CD4-positive, alpha-beta T cell (primary cell): ENCODE results near the gene SPATA17. TPM values are rescaled to one million over a fixed set of nuclear protein-coding genes. Genes with fewer than 3 reads are reported as not detected.

ENCODE experiments used
- ATAC-seq: fragments of 200-7000 bp; cut with Tn5 transposase; one replicate; pipeline ENCODE4 v1.10.0; 2022; ENCODE audit warnings: mild to moderate bottlenecking; ENCODE audit not compliant: poor library complexity
- CTCF ChIA-PET: fragments of 350-600 bp; sonication (Branson Sonifier 250); formaldehyde crosslinking; loops from one replicate; lab custom pipeline; 2021; ENCODE audit warnings: antibody characterized with exemption, inconsistent platforms; lab: Charles Lee
- POLR2A ChIA-PET: fragments of 350-600 bp; sonication (Branson Sonifier 250); formaldehyde crosslinking; loops from one replicate; lab custom pipeline; 2021; ENCODE audit warnings: antibody characterized with exemption, inconsistent platforms; lab: Charles Lee
- DNase-seq, 14 experiments: peaks; one replicate each; pipeline ENCODE4 v3.0.0-alpha.2; 2013 to 2020; ENCODE audit warnings: mixed read lengths in 2 of 14
- H3K27ac ChIP-seq, 2 donors: one replicate each; pipeline versions ENCODE4 v1.5.1 to v1.7.0; 2013; ENCODE audit warnings: low read length in 2 of 2, low read depth in 1 of 2, mild to moderate bottlenecking in 1 of 2
- H3K27me3 ChIP-seq, 2 experiments: 1 replicate in 1 of 2; 2 replicates in 1 of 2; pipeline versions ENCODE4 v1.6.1 to v1.7.0; 2013; ENCODE audit warnings: low read length in 2 of 2, control low read depth in 1 of 2, mild to moderate bottlenecking in 1 of 2, moderate library complexity in 1 of 2; ENCODE audit not compliant: insufficient read depth in 2 of 2, control insufficient read depth in 1 of 2
- H3K36me3 ChIP-seq: one replicate; pipeline ENCODE4 v1.6.1; 2013; ENCODE audit warnings: low read length, control low read depth; ENCODE audit not compliant: insufficient read depth
- H3K4me1 ChIP-seq: one replicate; pipeline ENCODE4 v1.6.1; 2013; ENCODE audit warnings: low read length, control low read depth; ENCODE audit not compliant: insufficient read depth
- H3K4me3 ChIP-seq: one replicate; pipeline ENCODE4 v1.5.1; 2013; ENCODE audit warnings: mild to moderate bottlenecking, low read length, moderate library complexity
- H3K9me3 ChIP-seq, 2 experiments: 1 replicate in 1 of 2; 2 replicates in 1 of 2; pipeline versions ENCODE4 v1.6.1 to v1.7.0; 2013; ENCODE audit warnings: low read length in 2 of 2, mild to moderate bottlenecking in 2 of 2, control low read depth in 1 of 2, moderate library complexity in 1 of 2; ENCODE audit not compliant: control insufficient read depth in 1 of 2, insufficient read depth in 1 of 2
- H3K27ac Mint-ChIP-seq: one replicate; pipeline ENCODE4 v1.8.0; 2020; ENCODE audit warnings: mixed read lengths
- H3K27me3 Mint-ChIP-seq: one replicate; pipeline ENCODE4 v1.8.0; 2021; ENCODE audit warnings: mixed read lengths
- H3K36me3 Mint-ChIP-seq: one replicate; pipeline ENCODE4 v1.8.0; 2021; ENCODE audit warnings: low read depth, mixed read lengths
- H3K4me1 Mint-ChIP-seq: one replicate; pipeline ENCODE4 v1.8.0; 2021; ENCODE audit warnings: low read depth, mixed read lengths
- H3K4me3 Mint-ChIP-seq: one replicate; pipeline ENCODE4 v1.8.0; 2020; ENCODE audit warnings: mild to moderate bottlenecking, mixed read lengths
- H3K9me3 Mint-ChIP-seq: one replicate; pipeline ENCODE4 v1.8.0; 2020; ENCODE audit warnings: mixed read lengths
- intact Hi-C, 2 experiments: fragments of 100-400 bp; cut with DNase I in 1 of 2; cut with micrococcal nuclease in 1 of 2; formaldehyde crosslinking; loops; one replicate each; pipeline versions ENCODE4 v1.15.1 to v1.9.0; 2023 to 2025; cut with DNase I, micrococcal nuclease
- total RNA-seq, 174 experiments: library from RNA in 2 of 174; stranded (reverse) in 2 of 174; gene quantifications; one replicate each; pipeline ENCODE4 v1.2.3 and lab custom pipeline; 2021 to 2026
- TF ChIP-seq, protein P1 (sequence below): fragments of 200-600 bp; IDR thresholded peaks from one replicate; pipeline ENCODE4 v1.8.0; 2022; ENCODE audit warnings: antibody characterized with exemption, mild to moderate bottlenecking

SPATA17 gene
- total RNA-seq, 2 experiments from 2014 or later = not detected

GRCh38 chr1:217876896-217877295 lies 245.8 kb downstream of the SPATA17 start:
- no peaks in the 10 kb centered on the region for H3K9me3 ChIP-seq
- no peaks in the 10 kb centered on the region for H3K27me3 Mint-ChIP-seq
- ChIA-PET POLR2A (no interaction called here), CTCF (no interaction called here)
- H3K27ac ChIP-seq = no peak overlapping the region
- no peaks in the 10 kb centered on the region for H3K36me3 Mint-ChIP-seq
- H3K4me1 Mint-ChIP-seq = no peaks in the 10 kb centered on the region
- TF ChIP-seq, protein P1, sequence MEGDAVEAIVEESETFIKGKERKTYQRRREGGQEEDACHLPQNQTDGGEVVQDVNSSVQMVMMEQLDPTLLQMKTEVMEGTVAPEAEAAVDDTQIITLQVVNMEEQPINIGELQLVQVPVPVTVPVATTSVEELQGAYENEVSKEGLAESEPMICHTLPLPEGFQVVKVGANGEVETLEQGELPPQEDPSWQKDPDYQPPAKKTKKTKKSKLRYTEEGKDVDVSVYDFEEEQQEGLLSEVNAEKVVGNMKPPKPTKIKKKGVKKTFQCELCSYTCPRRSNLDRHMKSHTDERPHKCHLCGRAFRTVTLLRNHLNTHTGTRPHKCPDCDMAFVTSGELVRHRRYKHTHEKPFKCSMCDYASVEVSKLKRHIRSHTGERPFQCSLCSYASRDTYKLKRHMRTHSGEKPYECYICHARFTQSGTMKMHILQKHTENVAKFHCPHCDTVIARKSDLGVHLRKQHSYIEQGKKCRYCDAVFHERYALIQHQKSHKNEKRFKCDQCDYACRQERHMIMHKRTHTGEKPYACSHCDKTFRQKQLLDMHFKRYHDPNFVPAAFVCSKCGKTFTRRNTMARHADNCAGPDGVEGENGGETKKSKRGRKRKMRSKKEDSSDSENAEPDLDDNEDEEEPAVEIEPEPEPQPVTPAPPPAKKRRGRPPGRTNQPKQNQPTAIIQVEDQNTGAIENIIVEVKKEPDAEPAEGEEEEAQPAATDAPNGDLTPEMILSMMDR = no peak
- no peak overlapping the region for H3K4me3 ChIP-seq
- intact Hi-C loops = no loop called here
- peaks cover 6% of the 10 kb centered on the region for H3K9me3 Mint-ChIP-seq
- no peaks in the 10 kb centered on the region for H3K27me3 ChIP-seq
- H3K4me3 Mint-ChIP-seq = no peak overlapping the region
- no peak overlapping the region for H3K27ac Mint-ChIP-seq
- DNase-seq = no peak
- ATAC-seq = no peak
- no peaks in the 10 kb centered on the region for H3K4me1 ChIP-seq
- no peaks in the 10 kb centered on the region for H3K36me3 ChIP-seq

- H3K9me3 ChIP-seq = no peaks in the 10 kb centered on the region
- POLR2A ChIA-PET = no interaction called here
- TF ChIP-seq, protein P1 = no peak
- H3K27ac ChIP-seq = no peak overlapping the region
- Mint-ChIP-seq H3K9me3 (peaks cover 9% of the 10 kb centered on the region), H3K4me1 (no peaks in the 10 kb centered on the region), H3K36me3 (no peaks in the 10 kb centered on the region), H3K4me3 (no peak overlapping the region), H3K27me3 (no peaks in the 10 kb centered on the region), H3K27ac (no peak overlapping the region)
- H3K4me3 ChIP-seq = no peak overlapping the region
- ATAC-seq = no peak
- intact Hi-C loops = no loop called here
- DNase-seq = no peak
- no peaks in the 10 kb centered on the region for H3K4me1 ChIP-seq
- H3K27me3 ChIP-seq = no peaks in the 10 kb centered on the region
- no peaks in the 10 kb centered on the region for H3K36me3 ChIP-seq
- CTCF ChIA-PET = no interaction called here
Observed at GRCh38 chr1:217881131-217881543, 250.0 kb downstream of the SPATA17 start.

GRCh38 chr1:217881607-217882332 lies 250.6 kb downstream of the SPATA17 start:
- no peaks in the 10 kb centered on the region for H3K4me1 Mint-ChIP-seq
- Histone ChIP-seq H3K4me1 (no peaks in the 10 kb centered on the region), H3K4me3 (no peak overlapping the region), H3K9me3 (no peaks in the 10 kb centered on the region), H3K27me3 (no peaks in the 10 kb centered on the region), H3K27ac (no peak overlapping the region), H3K36me3 (no peaks in the 10 kb centered on the region)
- no peak overlapping the region for H3K4me3 Mint-ChIP-seq
- TF ChIP-seq, protein P1 = no peak
- CTCF ChIA-PET = no interaction called here
- H3K9me3 Mint-ChIP-seq = peaks cover 9% of the 10 kb centered on the region
- ATAC-seq = no peak
- POLR2A ChIA-PET = no interaction called here
- intact Hi-C loops = no loop called here
- H3K27me3 Mint-ChIP-seq = no peaks in the 10 kb centered on the region
- no peak for DNase-seq
- no peaks in the 10 kb centered on the region for H3K36me3 Mint-ChIP-seq
- no peak overlapping the region for H3K27ac Mint-ChIP-seq
